K562 (cell line): ENCODE results near the gene TNFAIP8L1. TPM values are rescaled to one million over a fixed set of nuclear protein-coding genes. Genes with fewer than 3 reads are reported as not detected.

Source experiments
- ATAC-seq: fragments of 200-7000 bp; cut with Tn5 transposase; 3 replicates; pipeline ENCODE4 v1.9.1; 2020; ENCODE audit warnings: moderate library complexity
- BruUV-seq: library from RNA; stranded (reverse); fragments of 400-500 nt; replicated peaks from 2 replicates; lab custom pipeline; 2021; lab: Mats Ljungman, UMichigan
- CTCF ChIA-PET: fragments of 300-600 bp; formaldehyde crosslinking; extraction: SDS; loops from one replicate; lab custom pipeline; 2021; ENCODE audit warnings: low intra/inter-chr PET ratio; lab: Yijun Ruan, JAX
- POLR2A ChIA-PET: fragments of 300-600, 350-650 bp; sonication (Branson Sonifier 250); formaldehyde crosslinking; extraction: SDS; loops from one replicate; lab custom pipeline; 2021; ENCODE audit warnings: antibody characterized with exemption, inconsistent platforms; lab: Yijun Ruan, JAX
- DNase-seq, 4 experiments: peaks; one replicate each; pipeline versions ENCODE4 v3.0.0 to v3.0.0-alpha.2; 2011 to 2018; ENCODE audit warnings: low spot score in 3 of 4, mixed read lengths in 3 of 4; ENCODE audit errors: extremely low read depth in 1 of 4
- FAIRE-seq: peaks from 2 replicates; lab custom pipeline; 2011; peaks lifted over from hg19 to GRCh38; lab: Jason Lieb, UNC
- H2AFZ ChIP-seq: 2 replicates; pipeline ENCODE4 v1.6.0; 2011; ENCODE audit warnings: low read depth, low read length, control low read depth, inconsistent platforms
- H3K27ac ChIP-seq: fragments of 200-600 bp; 3 replicates; pipeline ENCODE4 v1.8.0; 2011; ENCODE audit warnings: low read depth, mild to moderate bottlenecking, control low read depth, inconsistent platforms, low read length, moderate library complexity, mixed read lengths; ENCODE audit errors: extremely low read depth
- H3K27me3 ChIP-seq, 2 experiments: fragments of 300-600 bp in 1 of 2; 2 replicates in 1 of 2; 3 replicates in 1 of 2; pipeline versions ENCODE4 v1.6.0 to v1.8.0; 2011; ENCODE audit warnings: inconsistent platforms in 2 of 2, low read length in 2 of 2, mild to moderate bottlenecking in 1 of 2, mixed read lengths in 1 of 2, moderate library complexity in 1 of 2; ENCODE audit not compliant: control insufficient read depth in 2 of 2, insufficient read depth in 2 of 2
- H3K36me3 ChIP-seq: fragments of 300-600 bp; 3 replicates; pipeline ENCODE4 v1.8.0; 2011; ENCODE audit warnings: mild to moderate bottlenecking, low read length, inconsistent platforms; ENCODE audit not compliant: control insufficient read depth, insufficient read depth
- H3K4me1 ChIP-seq, 2 experiments: fragments of 200-600 bp in 1 of 2; replicated peaks in 1 of 2; 2 replicates in 1 of 2; 3 replicates in 1 of 2; pipeline versions ENCODE4 v1.5.1 to v1.8.0; 2011; ENCODE audit warnings: inconsistent platforms in 2 of 2, low read length in 2 of 2, mild to moderate bottlenecking in 1 of 2, mixed read lengths in 1 of 2, moderate library complexity in 1 of 2; ENCODE audit not compliant: control insufficient read depth in 2 of 2, insufficient read depth in 2 of 2
- H3K4me2 ChIP-seq: 2 replicates; pipeline ENCODE4 v1.6.1; 2011; ENCODE audit warnings: low read length, control low read depth, inconsistent platforms, mixed read lengths; ENCODE audit not compliant: insufficient read depth
- H3K4me3 ChIP-seq: fragments of 200-600 bp; sonication (generic), shearing (Covaris generic); 2 replicates; pipeline ENCODE4 v1.5.1; 2016; ENCODE audit warnings: control low read depth, inconsistent platforms
- H3K79me2 ChIP-seq: fragments of 200-600 bp; 3 replicates; pipeline ENCODE4 v1.8.0; 2011; ENCODE audit warnings: low read length, inconsistent platforms; ENCODE audit not compliant: control insufficient read depth, insufficient read depth
- H3K9ac ChIP-seq, 2 experiments: 2 replicates each; pipeline versions ENCODE4 v1.6.0 to v1.6.1; 2011; ENCODE audit warnings: low read depth in 2 of 2, low read length in 2 of 2, control low read depth in 1 of 2, inconsistent platforms in 1 of 2, mild to moderate bottlenecking in 1 of 2, mixed read lengths in 1 of 2; ENCODE audit not compliant: insufficient read depth in 1 of 2
- H3K9me1 ChIP-seq: one replicate; pipeline ENCODE4 v1.6.0; 2011; ENCODE audit warnings: inconsistent platforms, mild to moderate bottlenecking, low read length, moderate library complexity; ENCODE audit not compliant: control insufficient read depth, insufficient read depth
- H3K9me3 ChIP-seq: replicated peaks from 2 replicates; pipeline ENCODE4 v1.5.1; 2011; ENCODE audit warnings: low read depth, low read length, inconsistent platforms; ENCODE audit not compliant: control insufficient read depth, insufficient read depth
- H4K20me1 ChIP-seq: replicated peaks from 2 replicates; pipeline ENCODE4 v1.6.1; 2011; ENCODE audit warnings: low read length, inconsistent platforms, mixed read lengths; ENCODE audit not compliant: control insufficient read depth, insufficient read depth
- CHCHD3 ChIP-seq: fragments of 250-450 bp; sonication (Bioruptor Pico); IDR thresholded peaks from 2 replicates; pipeline ENCODE4 v2.1.2; 2022; ENCODE audit warnings: mild to moderate bottlenecking
- E2F6 ChIP-seq, 2 experiments: IDR thresholded peaks; 2 replicates each; pipeline ENCODE4 v1.6.1; 2011; ENCODE audit warnings: borderline replicate concordance in 1 of 2, control low read depth in 1 of 2, low read depth in 1 of 2, low read length in 1 of 2, mild to moderate bottlenecking in 1 of 2, mixed read lengths in 1 of 2, moderate library complexity in 1 of 2; ENCODE audit not compliant: insufficient read depth in 1 of 2, insufficient read length in 1 of 2, poor library complexity in 1 of 2, severe bottlenecking in 1 of 2; ENCODE audit errors: extremely low read depth in 1 of 2
- HES1 ChIP-seq: fragments of 450-650 bp; IDR thresholded peaks from 2 replicates; pipeline ENCODE4 v1.6.1; 2016; ENCODE audit warnings: low read depth, mild to moderate bottlenecking, moderate library complexity
- MAX ChIP-seq: sonication (generic); formaldehyde crosslinking; IDR thresholded peaks from 2 replicates; pipeline ENCODE4 v1.9.0; 2022; ENCODE audit warnings: mild to moderate bottlenecking, missing genetic modification reagents
- MAZ ChIP-seq, 2 experiments: fragments of 450-650 bp in 1 of 2; sonication (generic) in 1 of 2; formaldehyde crosslinking; IDR thresholded peaks in 1 of 2; conservative IDR thresholded peaks in 1 of 2; 2 replicates each; pipeline versions ENCODE4 v1.4.0 to v1.5.0; 2020; ENCODE audit warnings: mild to moderate bottlenecking in 1 of 2, missing genetic modification reagents in 1 of 2
- MTA2 ChIP-seq: fragments of 450-650 bp; IDR thresholded peaks from 2 replicates; pipeline ENCODE4 v1.6.1; 2016; ENCODE audit warnings: low read depth
- SMARCC2 ChIP-seq: fragments of 450-650 bp; IDR thresholded peaks from 2 replicates; pipeline ENCODE4 v1.6.1; 2017; ENCODE audit warnings: antibody characterized with exemption, moderate library complexity, mild to moderate bottlenecking, low read depth
- VEZF1 ChIP-seq: fragments of 200-800 bp; sonication (Bioruptor generic); IDR thresholded peaks from 2 replicates; pipeline ENCODE4 v1.6.1; 2017; ENCODE audit warnings: missing genetic modification characterization, missing compliant biosample characterization
- ZBTB7A ChIP-seq: IDR thresholded peaks from 2 replicates; pipeline ENCODE4 v1.6.1; 2011; ENCODE audit warnings: low read depth, mild to moderate bottlenecking, low read length, moderate library complexity, borderline replicate concordance; ENCODE audit not compliant: control insufficient read depth
- ZNF232 ChIP-seq: sonication (generic); formaldehyde crosslinking; IDR thresholded peaks from 2 replicates; pipeline ENCODE4 v1.8.0; 2022; ENCODE audit warnings: mild to moderate bottlenecking, missing genetic modification reagents
- WGBS: fragments of 100-300 bp; shearing (Covaris generic); methylation state at CpG from one replicate; pipeline ENCODE4 v1.1.6; 2016; ENCODE audit warnings: low coverage, mixed read lengths; ENCODE audit not compliant: insufficient coverage; ENCODE audit errors: missing lambda C conversion rate; 5-methylcytosine and 5-hydroxymethylcytosine counted together
- in situ Hi-C: fragments of 300-500 bp; cut with MboI; formaldehyde crosslinking; loops from 4 replicates; pipeline ENCODE4 v1.15.0; 2018; ENCODE audit warnings: inconsistent platforms, mixed read lengths
- intact Hi-C: fragments of 100-400 bp; cut with micrococcal nuclease; formaldehyde crosslinking; loops from 2 replicates; pipeline ENCODE4 v1.14.2; 2022
- polyA plus RNA-seq, 8 experiments: library from polyadenylated mRNA; depleted of rRNA in 4 of 8; stranded (reverse) in 5 of 8; unstranded in 3 of 8; fragments of >200 nt; fragmentation: Nextera tagmentation in 2 of 8; fragmentation: Illumina TruSeq in 1 of 8; extraction: Ambion mirVana in 2 of 8; extraction: Trizol in 1 of 8; gene quantifications; 2 replicates each; pipeline versions ENCODE4 v1.2.1 to v1.2.3, GENCODE V29; 2011 to 2014; ENCODE audit warnings: inconsistent platforms in 1 of 8, missing spikeins in 1 of 8
- total RNA-seq, 7 experiments: library from RNA; depleted of rRNA in 6 of 7; stranded (reverse); fragments of >200 nt in 6 of 7; fragmentation: Illumina TruSeq in 2 of 7; extraction: Trizol in 2 of 7; gene quantifications; 2 replicates each; pipeline versions ENCODE4 v1.2.1 to v1.2.3, GENCODE V29; 2011 to 2021; ENCODE audit warnings: low replicate concordance in 1 of 7
- TF ChIP-seq, protein P1 (sequence below), 3 experiments: fragments of 200-800 bp in 1 of 3; sonication (Bioruptor generic) in 1 of 3; sonication (generic) in 1 of 3; formaldehyde crosslinking in 1 of 3; IDR thresholded peaks; 2 replicates each; pipeline versions ENCODE4 v1.6.1 to v1.8.0; 2016 to 2022; ENCODE audit warnings: mild to moderate bottlenecking in 2 of 3, missing compliant biosample characterization in 2 of 3, missing genetic modification characterization in 2 of 3, missing genetic modification reagents in 1 of 3
- TF ChIP-seq, protein P2 (sequence below): sonication (generic); formaldehyde crosslinking; IDR thresholded peaks from 2 replicates; pipeline ENCODE4 v1.8.0; 2022; ENCODE audit warnings: missing genetic modification reagents, mild to moderate bottlenecking, moderate library complexity, borderline replicate concordance

Gene TNFAIP8L1
- total and polyA plus RNA-seq, 9 of the 15 experiments (the other 6 are each of a cell fraction or from before 2014, with no cell fraction given), result 0.69 to 9.3 (median 4.9) TPM

DNA sequence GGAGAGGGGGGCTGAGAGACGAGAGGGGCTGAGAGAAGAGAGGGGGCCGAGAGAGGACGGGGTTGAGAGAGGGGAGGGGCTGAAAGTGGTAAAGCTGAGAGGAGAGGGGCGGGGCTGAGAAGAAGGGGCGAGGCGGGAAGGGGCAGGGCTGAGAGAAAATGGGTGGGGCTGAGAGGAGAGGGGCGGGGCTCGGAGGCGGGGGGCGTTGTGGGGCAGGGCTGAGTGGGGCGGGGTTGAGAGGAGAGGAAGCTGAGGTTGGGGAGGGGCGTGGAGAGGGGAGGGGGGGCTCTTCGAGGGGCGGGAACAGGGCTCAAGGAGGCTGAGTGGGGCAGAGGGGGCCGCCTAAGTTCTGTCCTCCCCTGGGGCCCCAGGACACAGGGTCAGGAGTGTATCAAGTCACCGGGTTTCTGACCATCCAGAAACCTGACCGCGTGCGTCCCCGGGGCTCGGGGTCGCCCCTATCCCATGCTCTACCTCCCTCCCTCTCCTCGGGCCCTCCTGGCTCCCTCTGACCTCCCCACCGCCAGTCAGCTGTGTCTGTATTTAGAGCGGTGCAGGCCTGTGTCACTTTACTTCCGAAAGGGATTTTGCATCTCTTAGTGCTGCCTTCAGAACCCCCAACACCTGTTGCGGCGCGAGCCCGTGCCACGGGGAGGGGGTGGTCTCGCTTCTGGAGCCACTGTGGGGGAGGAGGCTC is 41.2 kb upstream of the TNFAIP8L1 start:
- peak overlapping the region; percentile 80 for H2AFZ ChIP-seq
- H3K4me3 ChIP-seq, result peak overlapping the region; percentile 43
- H3K4me1 ChIP-seq, result peaks cover 9 to 19% of the 10 kb centered on the region in 2 experiments; a peak in 4 of 5 replicates
- H3K79me2 ChIP-seq, result no peaks in the 10 kb centered on the region
- peak overlapping the region; percentile 34 to 88; a peak in 3 of 4 replicates for H3K9ac ChIP-seq
- ChIA-PET POLR2A (interaction anchor here (0.6 to 1.0 kb wide), 5 partner anchors 11 to 1120 kb away, joined by 3 read pairs; partner anchors contain the start of gene MYDGF), CTCF (no interaction called here)
- H3K27me3 ChIP-seq, result no peaks in the 10 kb centered on the region; a peak in 1 of 5 replicates
- H3K9me3 ChIP-seq, result no peaks in the 10 kb centered on the region
- DNase-seq (peak; percentile 85 to 97 (median 96)), FAIRE-seq (no peak), ATAC-seq (peak; percentile 90)
- H3K9me1 ChIP-seq, result no peaks in the 10 kb centered on the region
- H3K27ac ChIP-seq, result no peak overlapping the region
- H4K20me1 ChIP-seq, result no peaks in the 10 kb centered on the region
- 1% methylated on average over 17 of the region's 32 CpGs for WGBS
- H3K4me2 ChIP-seq, result peak overlapping the region; percentile 81
- intact Hi-C loops, result loop anchor here (2.0 kb wide), 1 partner anchor 39 kb away; no protein-coding TSS in a partner anchor
- BruUV-seq, result no TSS peak
- H3K36me3 ChIP-seq, result no peaks in the 10 kb centered on the region
- in situ Hi-C loops, result no loop called here
- TF ChIP-seq CHCHD3, result no peak
- no peak for TF ChIP-seq HES1
- TF ChIP-seq MTA2, result no peak
- TF ChIP-seq, protein P1, sequence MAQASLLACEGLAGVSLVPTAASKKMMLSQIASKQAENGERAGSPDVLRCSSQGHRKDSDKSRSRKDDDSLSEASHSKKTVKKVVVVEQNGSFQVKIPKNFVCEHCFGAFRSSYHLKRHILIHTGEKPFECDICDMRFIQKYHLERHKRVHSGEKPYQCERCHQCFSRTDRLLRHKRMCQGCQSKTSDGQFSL (CRISPR knock-in tag; IDR thresholded peaks at IDR 0.05), result peak; percentile 45; the same call in 1 of the 2 replicates
- TF ChIP-seq, protein P1 (tag; IDR thresholded peaks at IDR 0.05), result no peak
- peak; percentile 75 for TF ChIP-seq VEZF1
- no peak for TF ChIP-seq SMARCC2
- TF ChIP-seq E2F6 (IDR thresholded peaks at IDR 0.05; ENCODE audit: borderline replicate concordance in 1 of 2, extremely low read depth in 1 of 2, insufficient read depth in 1 of 2, insufficient read length in 1 of 2, low read depth in 1 of 2, low read length in 1 of 2, poor library complexity in 1 of 2, severe bottlenecking in 1 of 2), result peak in 1 of 2 experiments; percentile 21
- TF ChIP-seq ZBTB7A, result peak; percentile 87; the same call in 1 of the 2 replicates
- TF ChIP-seq MAZ (CRISPR knock-in tag; conservative IDR thresholded peaks at IDR 0.05 in 1 of 2, IDR thresholded peaks at IDR 0.05 in 1 of 2), result peak in 1 of 2 experiments; percentile 61; a peak in 2 of 4 replicates
- TF ChIP-seq, protein P2, sequence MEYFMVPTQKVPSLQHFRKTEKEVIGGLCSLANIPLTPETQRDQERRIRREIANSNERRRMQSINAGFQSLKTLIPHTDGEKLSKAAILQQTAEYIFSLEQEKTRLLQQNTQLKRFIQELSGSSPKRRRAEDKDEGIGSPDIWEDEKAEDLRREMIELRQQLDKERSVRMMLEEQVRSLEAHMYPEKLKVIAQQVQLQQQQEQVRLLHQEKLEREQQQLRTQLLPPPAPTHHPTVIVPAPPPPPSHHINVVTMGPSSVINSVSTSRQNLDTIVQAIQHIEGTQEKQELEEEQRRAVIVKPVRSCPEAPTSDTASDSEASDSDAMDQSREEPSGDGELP (CRISPR knock-in tag), result peak; percentile 90
- no peak for TF ChIP-seq ZNF232 (CRISPR knock-in tag)
- peak; percentile 32; the same call in 1 of the 2 replicates for TF ChIP-seq MAX (CRISPR knock-in tag)
